T-helper 1 cell (primary cell): ENCODE results near the gene WDR55.
"Not testable (repeated sequence)": the region's sequence is repeated elsewhere in the genome, so short reads cannot be mapped to it uniquely, and the experiment has no call there.

Source experiments
- DNase-seq, 5 donors: peaks; one replicate each; pipeline ENCODE4 v3.0.0-alpha.2; 2012 to 2020

WDR55 gene

GRCh38 chr5:140658870-140659269, 5.8 kb upstream of the WDR55 start:
- no peak for DNase-seq

DNA sequence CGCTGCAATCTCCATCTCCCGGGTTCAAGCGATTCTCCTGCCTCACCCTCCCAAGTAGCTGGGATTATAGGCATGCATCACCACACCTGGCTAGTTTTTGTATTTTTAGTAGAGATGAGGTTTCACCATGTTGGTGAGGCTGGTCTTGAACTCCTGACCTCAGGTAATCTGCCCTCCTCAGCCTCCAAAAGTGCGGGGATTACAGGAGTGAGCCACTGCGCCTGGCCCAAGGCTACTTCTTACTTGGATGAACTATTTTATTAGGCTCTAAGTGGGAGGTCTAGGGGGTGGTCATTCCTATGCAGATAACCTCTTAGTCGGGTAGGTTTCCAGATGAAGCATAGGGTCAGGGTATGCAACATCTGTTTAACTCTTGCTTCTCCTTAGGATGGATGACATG, 4.3 kb upstream of the WDR55 start:
- DNase-seq, result not testable (repeated sequence)

- no peak for DNase-seq
These were observed 710 bp upstream of the WDR55 start for GRCh38 chr5:140664030-140664358.

DNA sequence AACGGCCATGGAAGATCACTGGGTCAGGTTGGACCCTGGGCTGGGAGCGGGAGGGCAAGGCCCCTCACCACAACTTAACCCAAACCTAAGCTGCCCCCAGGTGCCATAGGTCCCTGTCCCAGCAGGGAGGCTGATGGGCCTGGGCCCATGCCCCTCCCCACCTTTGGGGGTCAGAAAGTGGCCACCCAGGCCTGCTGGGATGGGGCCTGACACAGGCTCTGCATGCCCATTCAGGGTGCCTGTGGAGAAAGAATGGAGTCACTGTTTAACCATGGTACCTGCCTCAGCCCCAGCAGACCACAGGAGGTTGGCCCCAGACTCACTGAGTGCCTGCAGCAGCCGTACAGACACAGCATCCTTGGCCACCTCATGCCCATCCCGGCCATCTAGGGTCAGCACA, 6.3 kb downstream of the WDR55 start:
- DNase-seq, result not testable (repeated sequence)

DNA sequence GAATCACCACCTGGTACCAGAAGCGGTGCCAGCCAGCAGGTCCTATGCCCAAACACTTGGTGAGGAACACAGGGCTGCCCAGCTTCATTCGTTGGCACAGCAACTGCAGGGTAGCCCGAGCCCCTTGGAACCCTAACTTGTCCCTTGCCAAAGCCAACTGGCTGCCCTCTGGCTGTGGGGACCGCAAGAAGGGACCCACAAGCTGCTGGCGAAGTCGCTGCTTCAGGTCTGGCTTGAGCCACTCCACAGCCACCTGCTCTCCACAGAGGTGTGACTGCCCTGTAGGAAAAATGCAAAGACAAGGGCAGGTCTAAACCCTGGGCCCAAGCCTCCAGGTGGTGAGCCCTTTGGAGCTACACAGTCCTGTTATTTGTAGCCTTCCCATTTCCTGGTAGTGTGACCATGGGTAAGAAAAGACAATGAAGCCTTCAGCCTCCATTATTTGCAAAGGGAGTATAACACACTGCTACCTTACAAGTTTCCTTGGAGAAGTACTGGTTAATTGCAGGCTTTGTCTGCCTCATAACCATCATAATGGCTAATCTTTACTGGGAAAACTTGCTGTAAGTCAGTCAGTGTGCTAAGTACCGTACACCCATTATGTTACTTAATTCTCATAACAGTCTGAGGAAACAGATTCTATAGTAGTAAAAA, 6.9 kb downstream of the WDR55 start:
- DNase-seq, result no peak

DNA sequence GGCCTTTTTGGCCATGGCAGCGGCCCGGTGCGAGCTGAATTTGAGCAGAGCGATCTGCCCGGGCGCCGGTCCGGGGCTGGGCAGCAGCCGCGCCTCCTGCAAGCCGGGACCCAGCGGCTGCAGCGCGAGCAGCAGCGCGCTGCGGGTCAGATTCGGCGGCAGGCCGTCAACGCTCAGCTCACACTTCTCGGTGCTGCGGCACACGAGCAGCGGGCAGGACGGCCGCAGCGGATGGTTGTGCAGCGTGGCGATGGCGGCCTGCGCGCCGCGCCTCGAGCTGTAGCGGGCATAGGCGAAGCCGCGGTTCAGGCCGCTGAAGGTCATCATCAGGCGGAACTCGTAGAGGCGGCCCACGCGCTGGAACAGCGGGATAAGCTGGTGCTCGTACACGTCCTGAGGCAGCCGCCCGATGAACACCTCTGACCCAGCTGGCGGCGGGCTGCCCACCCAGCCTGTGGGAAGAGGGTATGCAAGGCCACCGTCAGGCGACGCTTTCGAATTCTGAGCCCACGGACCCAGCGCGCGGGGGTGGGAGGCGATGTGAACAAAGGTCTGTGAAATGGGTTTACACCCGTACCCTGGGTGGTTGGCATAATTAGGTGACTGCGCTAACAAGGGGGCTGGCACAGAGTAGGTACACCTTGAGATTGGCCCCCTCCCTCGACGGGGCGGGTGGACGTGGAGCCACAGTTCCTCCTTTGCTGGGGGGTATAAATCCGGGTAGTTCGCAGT, 7.9 kb downstream of the WDR55 start:
- no peak for DNase-seq

DNA sequence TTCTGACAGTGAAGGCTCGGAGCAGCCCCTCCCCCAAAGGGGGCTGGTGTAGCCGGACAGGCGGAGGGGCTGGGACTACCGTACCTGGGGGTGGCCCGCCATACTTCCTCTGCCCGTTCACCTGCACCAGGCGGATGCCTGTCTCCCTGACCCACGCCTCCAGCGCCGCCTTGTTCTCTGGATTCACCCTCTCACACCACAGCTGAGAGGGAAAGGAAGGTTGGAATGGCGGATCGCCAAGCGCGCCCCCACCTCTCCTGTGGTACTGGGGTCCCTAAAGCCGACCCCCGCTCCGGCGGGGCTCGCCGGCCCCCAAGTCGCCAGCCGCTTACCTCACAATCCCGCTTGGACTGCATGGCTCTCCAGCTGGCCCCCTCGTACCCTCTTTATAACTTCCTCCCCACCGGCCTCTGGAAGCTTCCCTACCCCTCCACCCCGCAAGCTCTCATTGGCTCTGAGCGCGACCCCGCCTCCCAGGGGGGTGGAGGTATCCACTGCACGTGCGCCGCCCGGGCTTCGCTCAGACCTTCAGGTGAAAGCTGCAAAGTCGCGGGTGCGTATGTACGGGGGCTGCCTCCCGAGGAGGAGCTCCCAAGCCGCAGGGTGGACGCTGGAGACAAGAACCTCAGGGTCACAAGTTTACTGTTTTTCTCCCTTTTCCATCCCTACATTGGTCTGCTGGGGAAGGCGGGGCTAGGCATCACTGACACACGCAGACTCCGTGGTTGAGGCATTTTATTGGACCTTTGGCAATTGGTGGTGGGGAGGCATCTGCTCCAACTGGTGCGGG, 8.7 kb downstream of the WDR55 start, which contains the start of gene DND1:
DND1 (minus strand) TSS at position 390 of the 790 bp plus-strand sequence; CDS start at position 356, 34 bp downstream.
- no peak for DNase-seq

- no peak for DNase-seq
These were observed 9.5 kb downstream of the WDR55 start for GRCh38 chr5:140674211-140674610.

DNA sequence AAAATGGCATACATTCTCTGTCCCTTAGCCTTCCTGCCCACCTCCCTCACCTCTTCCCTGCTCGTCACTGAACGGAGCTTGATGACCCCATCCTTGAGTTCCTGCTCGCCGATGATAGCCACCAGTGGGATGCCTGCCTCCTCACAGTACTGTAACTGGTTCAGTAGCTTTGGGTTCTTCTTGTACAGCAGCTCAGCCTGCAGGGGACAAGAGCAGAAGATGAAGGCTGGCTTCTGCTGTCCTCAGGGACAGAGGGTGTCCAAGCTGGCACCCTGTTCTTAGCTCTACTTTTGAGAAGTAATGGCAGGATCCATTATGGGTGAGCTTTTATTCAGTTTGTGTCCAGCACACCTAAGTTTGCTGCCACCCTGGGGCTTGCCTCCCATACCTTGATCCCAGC, 9.9 kb downstream of the WDR55 start:
- DNase-seq, result no peak

DNA sequence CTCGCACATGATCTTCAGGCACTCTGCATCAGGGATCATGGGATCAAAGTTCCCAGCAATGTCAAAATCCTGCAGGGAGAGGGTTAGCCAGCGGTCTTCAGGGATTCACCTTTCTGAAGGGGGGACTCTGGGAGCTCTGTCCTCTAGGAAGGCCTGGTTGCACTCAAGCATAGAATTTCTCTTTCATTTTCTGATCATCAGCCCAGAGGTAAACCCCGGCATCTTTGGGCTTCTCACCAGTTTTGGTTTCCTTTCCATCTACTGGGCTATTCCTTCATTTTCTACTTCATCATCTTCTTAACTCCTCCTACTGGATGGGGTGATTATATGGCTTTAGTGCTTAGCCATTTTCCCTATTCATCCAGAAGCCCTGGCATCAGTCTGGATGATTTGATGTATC, 13.2 kb downstream of the WDR55 start:
- no peak for DNase-seq

- no peak for DNase-seq
These were observed 14.3 kb downstream of the WDR55 start for GRCh38 chr5:140678993-140679392.

GRCh38 chr5:140690376-140690932, 25.8 kb downstream of the WDR55 start:
- DNase-seq, result no peak

DNA sequence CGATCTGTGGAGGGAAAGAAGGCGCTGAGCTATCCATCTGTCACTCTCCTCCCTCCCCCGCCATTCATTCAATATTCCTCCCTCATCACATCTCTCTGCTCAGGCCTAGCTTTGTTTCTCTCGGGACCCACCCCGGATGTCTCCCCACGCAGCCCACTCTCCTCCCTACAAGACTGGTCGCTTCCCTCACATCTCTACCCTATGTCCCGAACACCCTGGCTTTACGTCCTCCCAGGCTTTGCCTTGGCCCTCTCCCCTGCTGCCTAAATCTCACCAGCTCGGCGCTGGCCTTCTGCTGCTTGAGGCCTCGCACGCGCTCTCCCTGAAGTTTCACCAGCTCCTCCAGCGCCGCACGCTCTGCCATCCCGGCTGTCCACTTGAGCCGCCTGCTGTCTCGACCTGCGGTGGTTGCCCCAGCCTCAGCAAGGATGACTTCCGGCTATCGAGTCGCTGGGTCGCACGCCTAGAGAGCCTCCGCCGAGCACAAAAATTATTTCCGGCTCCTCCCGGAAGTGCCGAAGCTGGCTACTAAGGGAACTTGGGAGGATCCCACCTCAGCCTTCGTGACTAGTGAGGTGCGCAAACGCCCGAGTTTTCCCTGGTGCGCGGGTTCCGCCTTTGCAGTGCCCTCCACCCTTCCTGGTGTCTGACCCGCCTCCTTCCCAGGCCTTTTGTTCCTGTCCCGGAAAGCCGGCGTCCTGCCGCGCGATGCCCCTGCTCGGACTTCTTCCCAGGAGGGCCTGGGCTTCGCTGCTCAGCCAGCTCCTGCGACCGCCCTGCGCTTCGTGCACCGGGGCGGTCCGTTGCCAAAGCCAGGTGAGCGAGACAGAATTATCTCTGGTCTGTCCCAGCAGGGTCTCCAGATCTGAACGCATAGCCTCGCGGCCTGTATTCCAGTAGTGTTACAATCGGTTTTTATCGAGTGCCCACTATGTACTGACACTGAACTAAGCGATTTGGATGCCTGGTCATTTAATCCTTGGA, 26.5 kb downstream of the WDR55 start, which contains the start of the genes HARS1 and HARS2:
HARS1 (minus strand) TSS at position 430 of the 984 bp plus-strand sequence; CDS start at position 364, 66 bp downstream.
HARS2 (plus strand) TSS at position 515 of the 984 bp plus-strand sequence; CDS start at position 709, 194 bp downstream.
- DNase-seq, result peak; percentile 69 to 89 (median 76)

- DNase-seq, result no peak
These were observed 29.6 kb downstream of the WDR55 start for GRCh38 chr5:140694276-140694675.

DNA sequence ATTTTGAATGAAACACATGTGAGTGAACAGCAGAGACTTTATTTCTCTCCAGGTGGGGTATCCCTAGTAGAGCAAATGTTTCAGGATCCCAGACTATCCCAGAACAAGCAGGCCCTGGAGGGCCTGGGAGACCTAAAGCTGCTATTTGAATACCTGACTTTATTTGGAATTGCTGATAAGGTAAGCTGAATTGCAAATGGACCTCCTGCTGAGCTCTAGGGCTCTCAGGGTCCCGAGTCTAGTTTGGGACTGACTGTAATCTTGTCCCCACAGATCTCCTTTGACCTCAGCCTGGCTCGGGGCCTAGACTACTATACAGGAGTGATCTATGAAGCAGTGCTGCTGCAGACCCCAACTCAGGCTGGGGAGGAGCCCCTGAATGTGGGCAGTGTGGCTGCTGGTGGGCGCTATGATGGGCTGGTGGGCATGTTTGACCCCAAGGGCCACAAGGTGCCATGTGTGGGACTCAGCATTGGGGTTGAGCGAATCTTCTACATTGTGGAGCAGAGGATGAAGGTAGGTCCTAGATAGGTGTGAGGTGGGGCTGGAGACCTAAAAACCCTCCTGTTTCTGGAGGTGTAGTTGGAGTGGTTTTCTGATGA, 32.3 kb downstream of the WDR55 start:
- no peak for DNase-seq

DNA sequence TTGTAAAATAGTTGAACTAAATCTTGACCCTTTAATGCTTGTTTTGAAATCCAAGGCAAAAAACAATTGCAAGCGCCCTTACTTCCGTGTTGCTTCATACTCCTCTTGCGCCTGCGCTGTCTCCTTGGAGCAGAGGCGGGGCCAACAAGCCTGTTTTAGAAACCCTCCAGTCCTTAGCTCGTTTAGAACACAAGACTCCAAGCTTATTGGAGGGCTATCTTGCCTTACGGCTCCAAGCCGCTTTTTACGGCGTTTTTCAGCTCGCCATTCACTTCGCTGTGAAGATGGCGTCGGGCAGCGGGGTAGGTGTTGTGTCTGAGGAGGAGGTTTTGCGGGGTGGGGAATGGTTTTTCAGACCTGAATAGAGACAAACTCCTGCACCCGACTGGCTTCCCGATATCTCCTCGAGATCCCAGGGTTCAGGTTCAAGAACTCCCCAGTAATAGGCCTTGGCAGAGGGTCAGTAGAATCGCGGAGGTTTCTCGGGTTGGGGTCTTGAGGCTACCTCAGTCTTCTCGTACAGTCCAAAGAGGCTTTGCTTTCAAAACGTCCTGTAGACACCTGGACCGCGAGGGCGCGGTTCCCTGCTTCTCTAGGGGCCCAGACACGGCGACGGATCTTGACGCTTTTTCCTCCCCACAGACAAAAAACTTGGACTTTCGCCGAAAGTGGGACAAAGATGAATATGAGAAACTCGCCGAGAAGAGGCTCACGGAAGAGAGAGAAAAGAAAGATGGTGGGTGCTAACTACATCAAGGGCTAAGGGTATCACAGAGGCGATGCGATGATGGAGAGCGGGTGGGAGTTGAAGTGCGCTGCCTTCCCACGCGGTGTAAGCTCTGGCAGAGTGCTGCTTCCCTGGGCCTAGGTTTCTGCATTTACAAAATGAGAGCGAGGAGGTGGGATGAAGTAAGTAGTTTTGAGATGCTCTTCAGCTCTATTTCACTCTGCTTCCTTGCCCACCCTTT, 35.8 kb downstream of the WDR55 start, which contains the start of gene ZMAT2:
ZMAT2 (plus strand) TSS at position 271 of the 968 bp plus-strand sequence; CDS start at position 285, 14 bp downstream.
- peak; percentile 85 to 97 (median 90) for DNase-seq

DNA sequence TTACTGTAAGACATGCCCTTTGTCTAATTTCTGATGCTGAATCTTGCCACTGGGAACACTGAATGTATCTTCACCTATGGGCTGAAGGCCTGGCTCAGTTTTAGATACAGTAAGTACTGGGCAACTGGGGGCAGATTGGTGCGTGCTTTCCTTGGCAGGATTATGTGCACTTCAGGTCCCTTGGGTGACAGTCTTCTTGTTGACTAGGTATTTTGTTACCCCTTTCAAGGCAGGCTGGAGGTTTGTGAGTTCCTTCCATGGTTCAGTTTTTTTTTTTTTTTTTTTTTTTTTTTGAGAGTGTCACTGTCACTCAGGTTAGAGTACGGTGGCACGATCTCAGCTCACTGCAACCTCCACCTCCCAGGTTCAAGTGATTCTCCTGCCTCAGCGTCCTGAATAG, 43.1 kb downstream of the WDR55 start:
- DNase-seq, result no peak

DNA sequence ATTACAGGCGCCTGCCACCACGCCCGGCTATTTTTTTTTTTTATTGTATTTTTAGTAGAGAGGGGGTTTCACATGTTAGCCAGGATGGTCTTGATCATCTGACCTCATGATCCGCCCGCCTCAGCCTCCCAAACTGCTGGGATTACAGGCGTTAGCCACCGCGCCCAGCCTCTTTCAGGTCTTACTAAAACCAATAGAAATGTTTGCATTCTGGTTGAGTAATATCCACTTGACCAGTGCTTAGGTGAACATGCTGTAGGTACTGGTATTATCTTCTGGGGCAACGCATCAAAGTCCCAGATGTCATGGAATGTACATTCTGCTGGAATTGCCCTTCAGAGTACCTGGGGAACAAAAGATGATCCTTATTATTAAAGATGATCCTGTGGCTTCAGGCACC, 44.1 kb downstream of the WDR55 start:
- DNase-seq, result not testable (repeated sequence)

- peak; percentile 31 to 95 (median 69) for DNase-seq
These were observed 46.3 kb downstream of the WDR55 start for GRCh38 chr5:140710899-140711552.
